Glutamatergic neuron (in vitro differentiated cells): ENCODE measurements around the gene MED12L. TPM values are rescaled to one million over a fixed set of nuclear protein-coding genes. Genes with fewer than 3 reads are reported as not detected.

ENCODE experiments used
- DNase-seq: peaks from one replicate; pipeline ENCODE4 v3.0.0; 2022
- H3K27ac Mint-ChIP-seq: one replicate; pipeline ENCODE4 v1.8.0; 2020; ENCODE audit warnings: mild to moderate bottlenecking, mixed read lengths, inconsistent platforms; ENCODE audit not compliant: unreplicated experiment
- H3K27me3 Mint-ChIP-seq: one replicate; pipeline ENCODE4 v1.8.0; 2020; ENCODE audit warnings: mild to moderate bottlenecking, moderate library complexity, mixed read lengths, inconsistent platforms; ENCODE audit not compliant: unreplicated experiment
- H3K36me3 Mint-ChIP-seq: one replicate; pipeline ENCODE4 v1.8.0; 2020; ENCODE audit warnings: mild to moderate bottlenecking, mixed read lengths, inconsistent platforms; ENCODE audit not compliant: unreplicated experiment
- H3K4me1 Mint-ChIP-seq: one replicate; pipeline ENCODE4 v1.8.0; 2020; ENCODE audit warnings: mild to moderate bottlenecking, low read depth, mixed read lengths, inconsistent platforms; ENCODE audit not compliant: unreplicated experiment
- H3K4me3 Mint-ChIP-seq: one replicate; pipeline ENCODE4 v1.8.0; 2020; ENCODE audit warnings: mild to moderate bottlenecking, mixed read lengths, inconsistent platforms; ENCODE audit not compliant: unreplicated experiment
- H3K9me3 Mint-ChIP-seq: one replicate; pipeline ENCODE4 v1.8.0; 2020; ENCODE audit warnings: mild to moderate bottlenecking, moderate library complexity, mixed read lengths, inconsistent platforms; ENCODE audit not compliant: unreplicated experiment
- total RNA-seq: library from RNA; stranded (reverse); fragmentation: NEBNext Ultra II Directional; extraction: Animal tissue kit (Norgen Biotek cat#: 25700); gene quantifications from one replicate; pipeline ENCODE4 v1.2.1, GENCODE V29; 2021; ENCODE audit not compliant: unreplicated experiment
- TF ChIP-seq, protein P1 (sequence below): fragments of 200-600 bp; sonication (generic); IDR thresholded peaks from one replicate; pipeline ENCODE4 v1.5.0; 2021; ENCODE audit not compliant: partially characterized antibody, unreplicated experiment

The MED12L gene
- total RNA-seq, 1 donor from 2014 or later = 7.8 TPM

DNA sequence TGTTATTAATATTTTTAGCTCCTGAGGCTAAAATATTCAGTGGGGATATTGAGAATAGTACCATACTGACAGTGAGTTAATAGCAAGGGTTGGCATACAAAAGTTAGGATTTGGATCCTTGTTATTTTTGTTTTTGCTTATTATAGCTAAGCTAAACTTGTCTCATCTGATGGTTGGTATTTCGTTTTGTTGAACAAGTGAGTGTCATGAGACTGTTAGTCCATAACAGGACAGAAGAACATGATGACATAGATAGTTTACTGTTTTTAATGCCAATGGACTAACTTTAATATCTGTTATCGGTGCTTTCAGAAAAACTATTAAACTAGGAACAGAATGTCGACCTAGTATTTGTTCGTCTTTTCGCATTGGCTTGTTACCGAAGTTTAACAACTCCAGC, 69.1 kb downstream of the MED12L start:
- Mint-ChIP-seq H3K4me3 (no peak overlapping the region), H3K4me1 (peaks cover 8% of the 10 kb centered on the region), H3K36me3 (no peaks in the 10 kb centered on the region), H3K27ac (no peak overlapping the region), H3K9me3 (no peaks in the 10 kb centered on the region), H3K27me3 (no peaks in the 10 kb centered on the region)
- TF ChIP-seq, protein P1, sequence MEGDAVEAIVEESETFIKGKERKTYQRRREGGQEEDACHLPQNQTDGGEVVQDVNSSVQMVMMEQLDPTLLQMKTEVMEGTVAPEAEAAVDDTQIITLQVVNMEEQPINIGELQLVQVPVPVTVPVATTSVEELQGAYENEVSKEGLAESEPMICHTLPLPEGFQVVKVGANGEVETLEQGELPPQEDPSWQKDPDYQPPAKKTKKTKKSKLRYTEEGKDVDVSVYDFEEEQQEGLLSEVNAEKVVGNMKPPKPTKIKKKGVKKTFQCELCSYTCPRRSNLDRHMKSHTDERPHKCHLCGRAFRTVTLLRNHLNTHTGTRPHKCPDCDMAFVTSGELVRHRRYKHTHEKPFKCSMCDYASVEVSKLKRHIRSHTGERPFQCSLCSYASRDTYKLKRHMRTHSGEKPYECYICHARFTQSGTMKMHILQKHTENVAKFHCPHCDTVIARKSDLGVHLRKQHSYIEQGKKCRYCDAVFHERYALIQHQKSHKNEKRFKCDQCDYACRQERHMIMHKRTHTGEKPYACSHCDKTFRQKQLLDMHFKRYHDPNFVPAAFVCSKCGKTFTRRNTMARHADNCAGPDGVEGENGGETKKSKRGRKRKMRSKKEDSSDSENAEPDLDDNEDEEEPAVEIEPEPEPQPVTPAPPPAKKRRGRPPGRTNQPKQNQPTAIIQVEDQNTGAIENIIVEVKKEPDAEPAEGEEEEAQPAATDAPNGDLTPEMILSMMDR = no peak
- no peak for DNase-seq

DNA sequence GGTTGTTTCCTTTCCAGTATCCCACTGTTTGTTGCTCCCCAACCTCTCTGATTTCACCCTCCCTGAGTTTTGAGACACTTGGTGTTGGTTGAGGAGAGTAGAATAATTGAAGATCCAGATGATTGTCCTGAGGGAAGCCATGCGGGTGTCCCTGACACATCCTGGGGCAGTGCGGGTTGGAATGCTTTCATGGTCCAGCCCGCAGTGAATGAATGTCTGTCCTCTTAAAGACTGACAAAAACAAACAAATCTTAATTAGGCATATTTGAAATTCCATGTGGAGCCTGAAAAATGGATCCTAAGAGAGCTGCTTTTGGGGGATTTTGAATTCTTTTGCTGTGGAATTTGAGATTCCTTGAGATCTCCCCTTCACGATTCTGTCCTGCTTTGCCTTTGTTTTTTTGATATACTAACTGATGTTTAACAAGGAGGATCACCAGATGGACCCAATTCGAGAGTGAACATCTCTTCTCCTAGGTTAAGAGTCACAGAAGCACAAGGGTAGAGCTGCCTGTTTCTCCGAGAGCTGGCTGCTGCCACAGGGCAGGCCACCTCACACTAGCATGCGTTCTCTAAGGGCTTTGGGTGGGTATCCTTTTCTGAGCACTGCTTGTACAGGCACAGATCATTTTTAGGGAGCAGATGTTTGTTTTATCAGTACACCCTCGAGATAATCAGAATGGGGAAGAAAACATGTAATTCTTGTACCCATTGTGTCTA, 70.1 kb downstream of the MED12L start:
- TF ChIP-seq, protein P1 = no peak
- Mint-ChIP-seq H3K9me3 (no peaks in the 10 kb centered on the region), H3K36me3 (no peaks in the 10 kb centered on the region), H3K27me3 (no peaks in the 10 kb centered on the region), H3K4me1 (peaks cover 8% of the 10 kb centered on the region), H3K4me3 (no peak overlapping the region), H3K27ac (no peak overlapping the region)
- no peak for DNase-seq

DNA sequence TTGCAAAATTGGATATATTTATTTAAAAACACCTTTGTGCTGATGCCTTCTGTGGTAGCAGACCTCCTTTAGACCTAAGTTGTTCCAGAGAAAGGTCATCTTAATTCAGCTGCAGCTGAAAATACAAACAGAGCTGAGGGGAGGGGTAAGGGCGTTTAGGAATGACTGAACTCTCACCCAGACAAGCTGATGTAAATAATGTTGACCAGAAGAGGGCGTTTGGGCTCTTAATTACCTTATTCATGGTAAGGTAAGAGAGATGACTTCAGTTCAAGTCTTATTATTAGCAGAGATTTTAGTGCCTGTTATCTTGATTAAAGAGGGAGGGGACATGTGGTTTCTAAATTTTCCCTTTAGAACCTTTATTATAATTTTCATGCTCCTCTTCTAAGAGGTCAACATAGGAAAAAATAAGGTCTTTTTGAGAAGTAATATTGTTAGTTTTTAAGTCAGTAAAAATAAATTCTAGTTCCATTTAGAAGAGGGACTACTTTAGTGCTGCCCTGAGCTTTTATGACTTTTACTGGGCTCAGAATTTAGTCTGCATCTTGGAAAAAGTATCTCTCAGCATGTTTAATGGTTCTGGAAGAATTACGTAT, 71.3 kb downstream of the MED12L start:
- TF ChIP-seq, protein P1 = peak; percentile 79
- H3K4me3 Mint-ChIP-seq = no peak overlapping the region
- peaks cover 8% of the 10 kb centered on the region for H3K4me1 Mint-ChIP-seq
- H3K36me3 Mint-ChIP-seq = no peaks in the 10 kb centered on the region
- DNase-seq = no peak
- H3K27ac Mint-ChIP-seq = no peak overlapping the region
- H3K27me3 Mint-ChIP-seq = no peaks in the 10 kb centered on the region
- H3K9me3 Mint-ChIP-seq = no peaks in the 10 kb centered on the region

DNA sequence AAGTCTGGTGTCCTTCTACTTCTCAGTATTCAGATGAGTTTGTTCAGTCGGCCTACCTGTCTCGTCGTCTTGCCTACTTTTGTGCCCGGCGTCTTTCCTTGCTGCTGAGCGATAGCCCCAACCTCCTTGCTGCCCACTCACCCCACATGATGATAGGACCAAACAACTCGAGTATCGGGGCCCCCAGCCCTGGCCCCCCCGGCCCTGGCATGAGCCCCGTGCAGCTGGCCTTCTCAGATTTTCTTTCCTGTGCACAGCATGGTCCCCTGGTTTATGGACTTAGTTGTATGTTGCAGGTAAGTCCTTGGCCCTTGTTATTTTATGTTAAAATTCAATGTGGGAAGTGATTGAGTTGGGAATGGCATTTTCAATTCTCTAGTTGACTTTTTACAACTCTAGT, 74.3 kb downstream of the MED12L start:
- no peak for DNase-seq
- TF ChIP-seq, protein P1 = no peak
- no peak overlapping the region for H3K4me3 Mint-ChIP-seq
- H3K4me1 Mint-ChIP-seq = peaks cover 5% of the 10 kb centered on the region
- H3K36me3 Mint-ChIP-seq = no peaks in the 10 kb centered on the region
- H3K9me3 Mint-ChIP-seq = no peaks in the 10 kb centered on the region
- H3K27me3 Mint-ChIP-seq = no peaks in the 10 kb centered on the region
- no peak overlapping the region for H3K27ac Mint-ChIP-seq

DNA sequence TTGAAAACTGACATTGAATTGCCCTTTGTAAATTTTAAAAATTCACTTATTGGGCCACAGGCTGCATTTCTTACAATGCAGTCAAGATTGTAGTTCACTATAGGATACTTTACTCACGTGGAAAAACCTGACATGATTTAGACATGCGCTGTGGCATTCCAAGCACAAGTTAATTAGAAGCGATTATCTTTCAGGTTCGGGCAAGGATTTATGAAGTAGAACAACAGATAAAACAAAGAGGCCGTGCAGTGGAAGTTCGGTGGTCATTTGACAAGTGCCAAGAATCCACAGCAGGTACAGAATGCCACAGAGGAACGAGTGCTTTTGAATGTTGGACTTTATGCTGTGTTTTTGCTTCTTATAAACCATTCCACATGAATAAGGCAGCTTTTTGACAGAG, 79.8 kb downstream of the MED12L start:
- Mint-ChIP-seq H3K9me3 (no peaks in the 10 kb centered on the region), H3K27me3 (no peaks in the 10 kb centered on the region), H3K27ac (no peak overlapping the region), H3K4me1 (no peaks in the 10 kb centered on the region), H3K4me3 (no peak overlapping the region), H3K36me3 (no peaks in the 10 kb centered on the region)
- TF ChIP-seq, protein P1 = no peak
- no peak for DNase-seq
